HepG2 (cell line): ENCODE data around the gene LIPT2. TPM values are rescaled to one million over a fixed set of nuclear protein-coding genes. Genes with fewer than 3 reads are reported as not detected.

Source experiments
- CTCF ChIP-seq: sonication (generic); formaldehyde crosslinking; IDR thresholded peaks from 2 replicates; pipeline ENCODE4 v1.5.0; 2020; ENCODE audit warnings: mild to moderate bottlenecking, missing genetic modification reagents, moderate library complexity
- GPBP1L1 ChIP-seq: sonication (generic); formaldehyde crosslinking; IDR thresholded peaks from 2 replicates; pipeline ENCODE4 v1.5.0; 2020; ENCODE audit warnings: mild to moderate bottlenecking, missing genetic modification reagents
- GTF2F1 ChIP-seq: fragments of 150-350 bp; IDR thresholded peaks from 2 replicates; pipeline ENCODE4 v1.6.1; 2014; ENCODE audit warnings: low read length
- HDAC2 ChIP-seq: sonication (generic); formaldehyde crosslinking; IDR thresholded peaks from 2 replicates; pipeline ENCODE4 v1.4.0; 2020; ENCODE audit warnings: missing genetic modification reagents
- KMT2A ChIP-seq: sonication (generic); formaldehyde crosslinking; IDR thresholded peaks from 2 replicates; pipeline ENCODE4 v1.4.0; 2020; ENCODE audit warnings: missing genetic modification reagents
- MBNL3 ChIP-seq: fragments of 250-450 bp; sonication (Bioruptor Pico); conservative IDR thresholded peaks from 2 replicates; pipeline ENCODE4 v1.8.0; 2022; ENCODE audit warnings: mild to moderate bottlenecking, inconsistent platforms
- PBX3 ChIP-seq: sonication (generic); formaldehyde crosslinking; IDR thresholded peaks from 2 replicates; pipeline ENCODE4 v1.8.1; 2023; ENCODE audit warnings: missing genetic modification reagents, inconsistent platforms, borderline replicate concordance
- PHF20 ChIP-seq: sonication (generic); formaldehyde crosslinking; IDR thresholded peaks from 2 replicates; pipeline ENCODE4 v1.5.0; 2020; ENCODE audit warnings: mild to moderate bottlenecking, missing genetic modification reagents
- POLR2AphosphoS2 ChIP-seq: IDR thresholded peaks from 2 replicates; pipeline ENCODE4 v1.6.1; 2011; ENCODE audit warnings: low read depth, low read length, improper control_type of control experiment
- RAD51 ChIP-seq: fragments of 450-650 bp; IDR thresholded peaks from 2 replicates; pipeline ENCODE4 v1.6.1; 2016; ENCODE audit warnings: borderline replicate concordance
- RFX1 ChIP-seq: fragments of 450-650 bp; IDR thresholded peaks from 2 replicates; pipeline ENCODE4 v1.6.1; 2017
- TBX2 ChIP-seq: sonication (generic); formaldehyde crosslinking; IDR thresholded peaks from 2 replicates; pipeline ENCODE4 v1.5.0; 2020; ENCODE audit warnings: missing genetic modification reagents, mild to moderate bottlenecking, borderline replicate concordance
- ZBTB25 ChIP-seq: IDR thresholded peaks from 2 replicates; pipeline ENCODE4 v1.6.1; 2018; ENCODE audit warnings: missing genetic modification reagents
- ZNF367 ChIP-seq: sonication (generic); formaldehyde crosslinking; IDR thresholded peaks from 2 replicates; pipeline ENCODE4 v1.4.0; 2020; ENCODE audit warnings: missing genetic modification reagents, borderline replicate concordance
- ZNF552 ChIP-seq: sonication (generic); formaldehyde crosslinking; IDR thresholded peaks from 2 replicates; pipeline ENCODE4 v1.9.0; 2022; ENCODE audit warnings: missing genetic modification reagents, mild to moderate bottlenecking, borderline replicate concordance
- ZNF576 ChIP-seq: sonication (generic); formaldehyde crosslinking; IDR thresholded peaks from 2 replicates; pipeline ENCODE4 v1.4.0; 2020; ENCODE audit warnings: mild to moderate bottlenecking, missing genetic modification reagents
- ZNF589 ChIP-seq: sonication (generic); formaldehyde crosslinking; conservative IDR thresholded peaks from 2 replicates; pipeline ENCODE4 v1.8.0; 2022; ENCODE audit warnings: mild to moderate bottlenecking, moderate library complexity, missing genetic modification reagents
- ZNF737 ChIP-seq: sonication (generic); formaldehyde crosslinking; IDR thresholded peaks from 2 replicates; pipeline ENCODE4 v1.5.0; 2020; ENCODE audit warnings: missing genetic modification reagents, mild to moderate bottlenecking, borderline replicate concordance
- polyA plus RNA-seq, 8 experiments: library from polyadenylated mRNA; depleted of rRNA in 3 of 8; stranded (reverse) in 7 of 8; unstranded in 1 of 8; fragments of >200 nt; fragmentation: Illumina TruSeq in 4 of 8; extraction: Trizol in 4 of 8; gene quantifications; 2 replicates each; pipeline versions ENCODE4 v1.2.1 to v1.2.3, GENCODE V29; 2011 to 2016; ENCODE audit warnings: low read depth in 4 of 8, missing spikeins in 1 of 8, mixed read lengths in 1 of 8; ENCODE audit not compliant: insufficient read depth in 1 of 8
- total RNA-seq, 5 experiments: library from RNA; depleted of rRNA; stranded (reverse); fragments of >200 nt; fragmentation: Illumina TruSeq; extraction: Trizol; gene quantifications; 2 replicates each; pipeline ENCODE4 v1.2.3, GENCODE V29; 2016; ENCODE audit warnings: low read depth in 1 of 5

The LIPT2 gene
- total and polyA plus RNA-seq, 2 of the 13 experiments (the other 11 are each of a cell fraction or from before 2014, with no cell fraction given): 3.0 to 5.6 TPM

GRCh38 chr11:74462009-74462408 lies 31.5 kb downstream of the LIPT2 start (continued):
- TF ChIP-seq ZNF589 (CRISPR knock-in tag): no peak
- TF ChIP-seq TBX2 (CRISPR knock-in tag): no peak; the same call in 1 of the 2 replicates
- TF ChIP-seq ZBTB25 (CRISPR knock-in tag): 0 out of 2 replicates have a peak, but pooled peaks have one; percentile 24
- no peak for TF ChIP-seq RAD51
- TF ChIP-seq PBX3: no peak
- no peak for TF ChIP-seq ZNF367 (CRISPR knock-in tag)
- TF ChIP-seq MBNL3 (CRISPR knock-in tag): no peak
- no peak for TF ChIP-seq ZNF576 (CRISPR knock-in tag)
- TF ChIP-seq PHF20 (CRISPR knock-in tag): 0 out of 2 replicates have a peak, but pooled peaks have one; percentile 24
- TF ChIP-seq ZNF552 (CRISPR knock-in tag): no peak
- TF ChIP-seq CTCF: no peak
- TF ChIP-seq KMT2A: no peak
- TF ChIP-seq HDAC2 (CRISPR knock-in tag): peak; percentile 75
- TF ChIP-seq ZNF737 (CRISPR knock-in tag): no peak
- no peak for TF ChIP-seq GTF2F1
- no peak for TF ChIP-seq GPBP1L1
- no peak for TF ChIP-seq RFX1
- no peak for TF ChIP-seq POLR2AphosphoS2
